ENCODE results near the gene LIM2. TPM values are rescaled to one million over a fixed set of nuclear protein-coding genes. Genes with fewer than 3 reads are reported as not detected.
A peak's percentile ranks its signal among the peaks of the same experiment; 100 is the strongest.

Gene LIM2
- total RNA-seq, 2 experiments from 2014 or later: not detected

DNA sequence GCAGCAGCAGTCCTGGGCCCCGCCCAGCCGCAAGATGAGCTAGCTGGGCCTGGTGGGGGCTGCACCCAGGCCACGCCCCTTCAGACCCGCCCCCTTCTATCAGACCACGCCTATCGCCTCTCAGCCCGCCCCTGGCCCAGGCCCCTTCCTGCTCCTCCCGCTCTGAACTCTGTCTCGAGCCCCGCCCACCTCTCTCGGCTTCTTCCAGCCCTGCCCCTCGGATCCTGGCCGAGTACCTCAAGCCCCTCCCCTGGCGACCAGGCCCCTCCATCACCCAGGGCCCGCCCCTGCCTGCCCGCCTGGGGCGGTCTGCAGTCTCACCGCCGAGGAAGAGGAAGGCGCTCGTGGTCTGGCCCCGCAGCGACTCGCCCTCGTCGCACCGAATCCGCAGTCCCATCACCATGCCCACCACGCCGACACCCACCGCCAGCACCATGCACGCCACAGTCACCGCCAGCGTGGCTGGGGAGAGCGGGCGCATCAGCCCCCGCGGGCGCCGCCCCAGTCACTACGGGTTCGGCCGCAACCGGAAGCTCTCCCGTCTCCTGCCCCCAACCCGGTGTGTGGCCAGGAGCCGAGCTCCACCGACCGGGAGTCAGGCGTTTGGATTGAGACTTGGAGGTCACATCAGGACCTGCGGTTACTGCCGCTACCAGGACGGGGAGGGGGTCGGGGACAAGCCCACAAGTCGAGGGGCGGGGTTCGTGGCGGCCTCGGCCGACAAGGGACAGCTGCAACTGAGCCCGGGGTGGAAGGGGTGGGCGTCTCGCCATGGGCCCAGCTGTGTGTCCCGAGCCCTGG lies 20.0 kb downstream of the LIM2 start:
- Mint-ChIP-seq H3K9me3 (no peaks in the 10 kb centered on the region), H3K36me3 (ENCODE audit: low read depth) (peaks cover 12% of the 10 kb centered on the region), H3K27me3 (no peaks in the 10 kb centered on the region), H3K27ac (peak overlapping the region; percentile 84), H3K4me3 (peak overlapping the region; percentile 96), H3K4me1 (ENCODE audit: low read depth) (peaks cover 74% of the 10 kb centered on the region)
- intact Hi-C loops (cut with DNase I, micrococcal nuclease): loop anchor here (1.0 to 10.0 kb wide), 3 partner anchors 27 to 227 kb away; no protein-coding TSS in a partner anchor
- H3K9me3 ChIP-seq (ENCODE audit: control insufficient read depth in 1 of 2, insufficient read depth in 1 of 2, low read length in 2 of 2): no peaks in the 10 kb centered on the region
- DNase-seq: peak; percentile 87 to 98 (median 94)
- peaks cover 80% of the 10 kb centered on the region for H3K4me1 ChIP-seq (ENCODE audit: insufficient read depth, low read length)
- H3K27me3 ChIP-seq (ENCODE audit: control insufficient read depth in 1 of 2, insufficient read depth in 2 of 2, low read length in 2 of 2): no peaks in the 10 kb centered on the region
- ATAC-seq (ENCODE audit: poor library complexity): peak; percentile 78
- H3K27ac ChIP-seq (ENCODE audit: low read depth in 1 of 2, low read length in 2 of 2): peak overlapping the region; percentile 65 to 73
- H3K36me3 ChIP-seq (ENCODE audit: insufficient read depth, low read length): no peaks in the 10 kb centered on the region
- ChIA-PET POLR2A (interaction anchor here (0.7 to 2.0 kb wide), 2 partner anchors 26 to 27 kb away, joined by 4 to 9 read pairs; no protein-coding TSS in a partner anchor), CTCF (no interaction called here)
- TF ChIP-seq, protein P1, sequence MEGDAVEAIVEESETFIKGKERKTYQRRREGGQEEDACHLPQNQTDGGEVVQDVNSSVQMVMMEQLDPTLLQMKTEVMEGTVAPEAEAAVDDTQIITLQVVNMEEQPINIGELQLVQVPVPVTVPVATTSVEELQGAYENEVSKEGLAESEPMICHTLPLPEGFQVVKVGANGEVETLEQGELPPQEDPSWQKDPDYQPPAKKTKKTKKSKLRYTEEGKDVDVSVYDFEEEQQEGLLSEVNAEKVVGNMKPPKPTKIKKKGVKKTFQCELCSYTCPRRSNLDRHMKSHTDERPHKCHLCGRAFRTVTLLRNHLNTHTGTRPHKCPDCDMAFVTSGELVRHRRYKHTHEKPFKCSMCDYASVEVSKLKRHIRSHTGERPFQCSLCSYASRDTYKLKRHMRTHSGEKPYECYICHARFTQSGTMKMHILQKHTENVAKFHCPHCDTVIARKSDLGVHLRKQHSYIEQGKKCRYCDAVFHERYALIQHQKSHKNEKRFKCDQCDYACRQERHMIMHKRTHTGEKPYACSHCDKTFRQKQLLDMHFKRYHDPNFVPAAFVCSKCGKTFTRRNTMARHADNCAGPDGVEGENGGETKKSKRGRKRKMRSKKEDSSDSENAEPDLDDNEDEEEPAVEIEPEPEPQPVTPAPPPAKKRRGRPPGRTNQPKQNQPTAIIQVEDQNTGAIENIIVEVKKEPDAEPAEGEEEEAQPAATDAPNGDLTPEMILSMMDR (IDR thresholded peaks at IDR 0.05): no peak
- H3K4me3 ChIP-seq (ENCODE audit: low read length): peak overlapping the region; percentile 90

- ATAC-seq (ENCODE audit: poor library complexity) (no peak), DNase-seq (no peak)
- Mint-ChIP-seq H3K9me3 (no peaks in the 10 kb centered on the region), H3K4me3 (peak overlapping the region; percentile 96), H3K4me1 (ENCODE audit: low read depth) (peaks cover 74% of the 10 kb centered on the region), H3K27ac (peak overlapping the region; percentile 84), H3K27me3 (no peaks in the 10 kb centered on the region), H3K36me3 (ENCODE audit: low read depth) (peaks cover 12% of the 10 kb centered on the region)
- no peaks in the 10 kb centered on the region for H3K27me3 ChIP-seq (ENCODE audit: control insufficient read depth in 1 of 2, insufficient read depth in 2 of 2, low read length in 2 of 2)
- TF ChIP-seq, protein P1 (IDR thresholded peaks at IDR 0.05): no peak
- CTCF ChIA-PET: no interaction called here
- H3K27ac ChIP-seq (ENCODE audit: low read depth in 1 of 2, low read length in 2 of 2): peak overlapping the region; percentile 65 to 73
- H3K9me3 ChIP-seq (ENCODE audit: control insufficient read depth in 1 of 2, insufficient read depth in 1 of 2, low read length in 2 of 2): no peaks in the 10 kb centered on the region
- no peaks in the 10 kb centered on the region for H3K36me3 ChIP-seq (ENCODE audit: insufficient read depth, low read length)
- H3K4me3 ChIP-seq (ENCODE audit: low read length): peak overlapping the region; percentile 90
- peaks cover 80% of the 10 kb centered on the region for H3K4me1 ChIP-seq (ENCODE audit: insufficient read depth, low read length)
- POLR2A ChIA-PET: interaction anchor here (0.7 to 2.0 kb wide), 2 partner anchors 27 kb away, joined by 4 to 9 read pairs; no protein-coding TSS in a partner anchor
- intact Hi-C loops (cut with DNase I, micrococcal nuclease): loop anchor here (1.0 to 10.0 kb wide), 3 partner anchors 27 to 228 kb away; no protein-coding TSS in a partner anchor
These were observed 20.6 kb downstream of the LIM2 start for GRCh38 chr19:51367255-51367564.

DNA sequence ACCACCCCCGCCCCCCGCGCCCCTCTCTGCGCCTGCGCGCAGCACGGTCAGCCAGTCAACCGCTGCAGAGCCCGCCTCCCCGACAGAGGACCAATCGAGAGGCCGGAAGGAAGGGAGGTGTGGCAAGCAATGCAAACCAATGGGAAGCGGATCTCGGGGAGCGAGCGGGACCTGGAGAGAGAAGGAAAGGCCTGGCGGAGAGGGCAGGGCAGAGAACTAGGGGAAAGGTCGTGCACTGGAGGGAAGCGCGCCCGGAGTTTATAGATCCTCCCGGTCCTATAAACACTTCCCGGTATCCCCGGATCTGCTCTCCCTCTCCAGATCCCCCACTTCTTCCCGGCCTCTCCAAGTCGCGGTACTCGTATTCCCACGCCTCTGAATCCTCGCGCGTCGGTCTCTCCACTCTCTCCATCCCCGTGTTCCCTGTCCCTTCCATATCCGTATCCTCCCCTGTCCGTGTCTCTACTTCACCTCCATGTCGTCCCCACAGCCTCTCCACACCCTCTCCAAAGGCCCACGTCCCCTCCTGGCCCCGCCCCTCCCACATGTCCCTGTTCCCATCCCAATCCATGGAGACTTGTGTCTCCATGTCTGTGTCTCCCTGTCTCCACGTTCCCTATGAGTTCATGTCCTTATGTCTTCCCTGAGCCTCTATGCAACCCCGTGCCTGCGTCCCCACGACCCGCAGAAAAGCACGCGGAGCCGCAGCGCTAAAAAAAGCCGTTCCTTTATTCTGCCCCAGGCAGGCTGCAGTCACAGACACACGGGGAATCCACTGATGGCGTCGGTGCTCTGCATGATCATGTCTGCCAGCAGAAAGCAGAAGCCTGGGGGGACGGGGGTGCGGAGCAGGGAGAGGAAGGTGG lies 21.2 kb downstream of the LIM2 start:
- Mint-ChIP-seq H3K9me3 (no peaks in the 10 kb centered on the region), H3K27me3 (no peaks in the 10 kb centered on the region), H3K4me1 (ENCODE audit: low read depth) (peaks cover 72% of the 10 kb centered on the region), H3K27ac (peak overlapping the region; percentile 84), H3K4me3 (peak overlapping the region; percentile 96), H3K36me3 (ENCODE audit: low read depth) (peaks cover 12% of the 10 kb centered on the region)
- ChIA-PET CTCF (no interaction called here), POLR2A (interaction anchor here (0.7 to 2.0 kb wide), 4 partner anchors 10 to 28 kb away, joined by 4 to 9 read pairs (median 6); no protein-coding TSS in a partner anchor)
- H3K27ac ChIP-seq (ENCODE audit: low read depth in 1 of 2, low read length in 2 of 2): peak overlapping the region; percentile 69 to 73
- DNase-seq (peak; percentile 80 to 97 (median 89)), ATAC-seq (ENCODE audit: poor library complexity) (peak; percentile 68)
- TF ChIP-seq, protein P1 (IDR thresholded peaks at IDR 0.05): no peak
- H3K27me3 ChIP-seq (ENCODE audit: control insufficient read depth in 1 of 2, insufficient read depth in 2 of 2, low read length in 2 of 2): no peaks in the 10 kb centered on the region
- H3K36me3 ChIP-seq (ENCODE audit: insufficient read depth, low read length): no peaks in the 10 kb centered on the region
- H3K4me3 ChIP-seq (ENCODE audit: low read length): peak overlapping the region; percentile 90
- intact Hi-C loops (cut with DNase I, micrococcal nuclease): loop anchor here (1.0 to 10.0 kb wide), 3 partner anchors 27 to 228 kb away; no protein-coding TSS in a partner anchor
- no peaks in the 10 kb centered on the region for H3K9me3 ChIP-seq (ENCODE audit: control insufficient read depth in 1 of 2, insufficient read depth in 1 of 2, low read length in 2 of 2)
- H3K4me1 ChIP-seq (ENCODE audit: insufficient read depth, low read length): peaks cover 76% of the 10 kb centered on the region
